GM18508 (cell line): Measurements from ENCODE around the gene EFNA3.

Experiments
- ATAC-seq: cut with Tn5 transposase; IDR thresholded peaks from one replicate; pipeline ENCODE4 v1.9.1; 2021; ENCODE audit warnings: moderate number of reproducible peaks; ENCODE audit not compliant: insufficient read depth, unreplicated experiment

Gene EFNA3

DNA sequence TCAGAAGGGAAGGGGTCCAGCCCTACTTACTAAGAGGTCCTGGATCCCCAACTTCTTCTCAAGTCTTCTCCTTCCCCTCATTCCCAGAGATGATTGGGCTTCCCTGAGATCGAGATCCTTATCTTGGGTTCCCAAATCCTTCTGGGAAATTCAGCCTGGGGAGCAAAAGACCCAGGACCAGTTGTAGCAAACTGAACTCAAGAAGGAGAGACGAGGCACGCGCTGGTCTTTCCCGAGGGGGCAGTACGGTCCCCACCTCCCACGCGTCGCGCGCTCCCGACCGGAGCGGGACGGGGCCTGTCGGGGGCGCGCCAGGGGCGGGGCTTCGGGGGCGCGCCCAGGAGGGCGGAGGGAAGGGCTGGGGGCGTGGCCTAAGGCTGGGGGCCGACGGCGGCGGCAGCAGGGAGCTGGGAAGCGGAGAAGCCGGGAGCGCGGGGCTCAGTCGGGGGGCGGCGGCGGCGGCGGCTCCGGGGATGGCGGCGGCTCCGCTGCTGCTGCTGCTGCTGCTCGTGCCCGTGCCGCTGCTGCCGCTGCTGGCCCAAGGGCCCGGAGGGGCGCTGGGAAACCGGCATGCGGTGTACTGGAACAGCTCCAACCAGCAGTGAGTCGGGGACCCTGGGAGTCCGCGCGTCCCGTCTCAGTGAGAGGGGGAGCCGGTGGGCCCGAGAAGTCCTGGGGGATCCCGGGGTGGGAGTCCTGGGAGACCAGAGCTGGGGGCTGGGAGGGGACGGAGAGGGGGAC is at the start of gene EFNA3:
Gene EFNA3 (plus strand): TSS at position 369 of the 741 bp plus-strand sequence. CDS start 105 bp downstream, at position 474.
- ATAC-seq, result no peak

DNA sequence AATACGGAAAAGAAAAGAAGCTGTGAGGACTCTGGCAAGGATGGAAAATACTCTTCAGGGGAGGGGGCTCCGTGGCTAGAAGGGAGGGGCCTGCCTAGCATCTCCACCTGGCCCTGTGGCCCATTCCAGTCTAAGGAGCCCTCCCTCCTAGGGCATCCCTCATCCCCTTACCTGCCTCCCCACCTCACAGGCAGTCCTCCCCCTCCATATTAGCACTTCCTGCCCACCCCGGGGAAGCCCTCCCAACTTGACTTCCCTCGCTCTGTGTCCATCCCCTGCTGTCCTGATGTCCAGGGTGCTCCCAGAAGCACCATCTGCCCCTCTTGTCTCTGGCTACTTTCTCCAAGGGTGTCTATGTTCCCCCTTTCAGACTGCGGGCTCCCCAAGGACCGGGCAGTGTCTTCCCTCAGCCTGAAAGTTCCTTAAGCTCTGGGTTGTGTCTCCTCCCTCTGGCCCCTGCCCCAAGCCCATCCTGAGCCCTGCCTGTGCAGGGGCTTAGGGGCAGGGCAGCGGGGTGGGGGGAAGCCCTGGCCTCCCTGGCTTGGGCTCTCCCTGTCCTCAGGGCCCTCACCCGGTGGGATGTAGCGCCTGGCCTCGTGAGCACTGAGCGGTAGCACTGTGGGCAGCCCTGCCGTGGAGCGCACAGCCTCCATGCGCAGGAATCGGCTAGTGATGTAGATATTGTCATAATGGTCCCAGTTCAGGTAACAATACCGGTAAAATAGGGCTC is 49.0 kb upstream of the EFNA3 start:
- no peak for ATAC-seq

GRCh38 chr1:155030243-155030795 is 48.3 kb upstream of the EFNA3 start:
- ATAC-seq, result no peak

DNA sequence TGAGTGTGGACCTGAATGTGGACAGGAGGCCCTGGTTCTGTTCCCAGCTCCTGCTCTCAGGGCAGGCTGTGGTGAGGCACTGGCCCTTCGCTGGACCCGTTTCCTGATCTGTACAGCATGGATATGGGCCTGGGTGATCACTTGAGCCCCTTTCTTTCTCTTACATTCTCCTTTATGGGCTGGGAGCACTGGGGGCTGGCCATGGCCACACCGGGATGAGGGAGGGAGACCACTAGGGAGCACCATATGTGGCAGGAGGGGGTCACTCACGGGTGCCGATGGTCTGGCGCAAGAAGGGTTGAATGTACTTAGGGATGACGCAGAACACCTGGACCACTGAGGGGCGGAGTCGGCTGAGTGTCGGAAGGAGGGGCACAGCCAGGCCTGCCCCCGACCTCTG is 47.7 kb upstream of the EFNA3 start:
- ATAC-seq, result no peak

DNA sequence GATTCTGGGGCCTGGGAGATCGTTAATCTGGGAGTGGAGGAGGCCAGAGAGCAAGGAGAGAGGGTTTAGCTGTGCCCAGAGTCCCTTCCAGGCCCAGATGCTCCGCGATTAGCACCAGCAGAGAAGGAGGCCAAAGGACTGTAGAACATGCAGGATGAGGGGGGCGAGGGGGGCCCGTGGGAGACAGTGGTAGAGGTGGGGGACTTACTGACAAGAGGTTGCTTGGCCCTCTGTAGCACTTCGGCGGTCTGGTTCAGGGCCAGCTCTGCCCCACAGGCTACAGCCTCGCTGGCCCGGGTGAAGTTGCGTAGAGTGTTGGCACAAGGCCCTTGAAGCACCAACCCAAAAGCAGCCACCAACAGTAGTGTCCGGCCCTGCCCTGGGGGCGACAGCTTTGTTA is 45.8 kb upstream of the EFNA3 start:
- ATAC-seq, result no peak

GRCh38 chr1:155033524-155033923 is 45.1 kb upstream of the EFNA3 start, which contains the start of the genes DCST1 and DCST2:
Gene DCST1 (plus strand): TSS chr1:155033824. CDS start chr1:155034037, 213 bp downstream.
Gene DCST2 (minus strand): TSS chr1:155033781. CDS start chr1:155033701, 80 bp downstream.
- ATAC-seq, result no peak

DNA sequence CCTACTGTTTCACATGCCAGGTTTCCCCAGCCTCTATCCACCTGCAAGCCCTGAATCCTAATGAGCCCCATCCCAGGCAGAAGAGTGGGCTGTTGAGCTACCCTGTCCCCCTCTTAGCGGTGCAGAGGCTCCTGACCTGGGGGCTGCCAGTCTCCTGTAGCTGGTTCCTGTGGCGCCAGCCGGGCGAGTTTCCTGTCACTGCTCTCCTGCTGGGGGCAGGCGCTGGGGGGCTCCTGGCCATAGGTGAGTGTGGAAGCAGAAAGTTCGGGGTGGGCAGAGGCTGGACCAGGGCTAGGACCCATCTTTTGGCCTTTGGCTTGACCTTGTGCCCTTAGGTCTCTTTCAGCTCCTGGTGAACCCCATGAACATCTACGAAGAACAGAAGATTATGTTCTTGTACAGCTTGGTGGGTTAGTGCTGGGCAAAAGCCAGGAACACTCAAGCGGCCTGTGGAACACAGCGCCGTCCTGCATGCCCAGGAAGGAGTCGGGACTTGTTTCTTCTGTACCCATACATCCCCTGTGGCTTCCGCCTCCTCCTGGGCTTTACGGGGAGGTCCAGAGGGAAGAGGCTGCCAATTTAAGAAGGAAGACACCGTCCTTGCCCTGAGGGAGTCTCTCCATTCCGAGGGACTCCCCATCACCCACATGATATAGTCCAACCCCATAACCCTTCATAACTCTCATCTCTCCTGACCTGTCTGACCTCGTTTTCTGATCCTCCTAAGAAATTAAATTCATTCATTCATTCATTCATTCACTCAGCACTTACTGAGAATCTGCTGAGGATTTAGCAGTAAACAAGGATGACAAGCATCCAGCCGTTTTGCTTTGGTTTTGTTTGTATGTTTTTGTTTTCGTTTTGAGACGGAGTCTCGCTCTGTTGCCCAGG is 44.1 kb upstream of the EFNA3 start:
- no peak for ATAC-seq

GRCh38 chr1:155035936-155036335 is 42.7 kb upstream of the EFNA3 start:
- ATAC-seq, result no peak

- ATAC-seq, result no peak
Observed at GRCh38 chr1:155037043-155037442, 41.6 kb upstream of the EFNA3 start.

DNA sequence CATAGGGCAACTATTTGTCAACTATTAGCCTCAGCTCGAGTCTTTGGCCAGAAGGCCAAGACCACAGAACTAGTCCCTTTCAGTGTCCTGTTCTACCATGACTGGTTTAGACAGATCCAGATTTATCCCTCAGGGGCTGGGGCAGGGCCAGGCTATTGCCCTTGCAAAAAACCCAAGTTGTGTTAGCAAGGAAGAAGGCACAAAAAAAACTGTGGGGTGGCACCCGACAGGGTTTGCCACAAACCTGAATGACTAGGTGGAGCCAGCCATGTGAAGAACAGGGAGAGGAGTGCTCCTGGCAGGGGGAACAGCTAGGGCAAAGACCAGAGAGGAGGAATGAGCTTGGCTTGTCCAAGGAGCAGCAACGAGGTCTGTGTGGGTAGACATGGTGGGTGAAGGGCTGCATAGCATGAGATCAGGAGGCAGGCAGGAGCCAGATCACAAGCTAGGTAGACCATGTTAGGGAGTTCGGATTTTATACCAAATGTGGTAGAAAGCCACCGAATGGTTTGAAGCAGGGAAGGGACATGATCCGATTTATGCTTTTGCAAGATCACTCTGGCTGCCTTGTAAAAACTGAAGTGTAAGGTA is 40.7 kb upstream of the EFNA3 start:
- no peak for ATAC-seq

GRCh38 chr1:155038602-155039307 is 39.9 kb upstream of the EFNA3 start:
- no peak for ATAC-seq

GRCh38 chr1:155039308-155039669 is 39.3 kb upstream of the EFNA3 start:
- no peak for ATAC-seq

DNA sequence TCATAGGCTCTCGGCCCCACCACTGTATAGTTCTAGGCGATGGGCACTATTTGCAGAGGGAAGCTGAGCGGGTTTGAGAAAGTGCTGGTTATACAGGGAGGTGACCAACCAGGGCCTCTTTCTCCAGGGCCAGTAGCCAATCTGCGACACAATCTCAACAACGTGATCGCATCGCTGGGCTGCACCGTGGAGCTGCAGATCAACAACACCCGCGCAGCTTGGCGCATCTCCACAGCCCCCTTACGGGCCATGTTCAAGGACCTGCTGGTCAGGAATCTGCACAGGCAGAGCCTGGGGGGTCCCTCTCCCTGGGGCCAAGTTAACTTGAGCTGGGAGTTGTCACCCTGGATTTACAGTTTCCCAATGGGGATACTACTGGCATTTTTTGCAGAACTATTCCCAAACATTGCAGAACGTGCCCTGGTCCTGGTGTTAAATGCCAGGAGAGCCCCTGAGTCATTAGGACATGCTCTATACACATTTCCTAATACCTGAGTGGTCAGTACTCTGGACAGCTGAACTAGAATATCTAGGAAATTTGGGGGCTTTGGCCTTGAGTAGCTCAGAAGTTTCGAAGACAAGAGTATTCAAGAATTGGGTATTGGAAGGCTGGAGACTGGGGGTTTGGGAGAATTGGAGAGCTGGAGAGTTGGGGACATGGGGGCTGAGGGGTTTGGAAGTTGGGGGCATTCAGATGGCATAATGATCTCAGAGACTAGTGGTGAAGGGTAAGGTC is 38.1 kb upstream of the EFNA3 start:
- ATAC-seq, result no peak

DNA sequence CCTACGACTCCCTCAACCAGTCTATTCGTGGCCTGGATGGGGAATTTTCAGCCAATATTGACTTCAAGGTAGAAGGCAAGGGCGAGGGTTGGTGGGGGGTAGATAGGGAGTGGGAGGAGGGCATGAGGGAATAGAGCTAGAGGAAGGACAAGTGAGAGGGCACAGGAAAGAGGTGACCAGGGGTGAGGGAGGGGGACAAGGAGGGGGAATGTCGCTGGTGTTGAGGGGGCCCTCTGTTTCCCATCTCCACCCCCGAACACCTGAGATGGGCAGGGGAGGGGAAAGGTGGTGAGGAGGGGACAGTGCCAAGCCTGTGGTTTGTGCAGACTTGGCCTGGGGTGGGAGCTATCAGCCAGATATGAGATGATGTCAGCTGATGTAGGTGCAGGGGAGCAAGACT is 35.8 kb upstream of the EFNA3 start:
- ATAC-seq, result no peak

GRCh38 chr1:155043301-155043702 is 35.3 kb upstream of the EFNA3 start:
- no peak for ATAC-seq

GRCh38 chr1:155043793-155044192 is 34.8 kb upstream of the EFNA3 start:
- no peak for ATAC-seq

DNA sequence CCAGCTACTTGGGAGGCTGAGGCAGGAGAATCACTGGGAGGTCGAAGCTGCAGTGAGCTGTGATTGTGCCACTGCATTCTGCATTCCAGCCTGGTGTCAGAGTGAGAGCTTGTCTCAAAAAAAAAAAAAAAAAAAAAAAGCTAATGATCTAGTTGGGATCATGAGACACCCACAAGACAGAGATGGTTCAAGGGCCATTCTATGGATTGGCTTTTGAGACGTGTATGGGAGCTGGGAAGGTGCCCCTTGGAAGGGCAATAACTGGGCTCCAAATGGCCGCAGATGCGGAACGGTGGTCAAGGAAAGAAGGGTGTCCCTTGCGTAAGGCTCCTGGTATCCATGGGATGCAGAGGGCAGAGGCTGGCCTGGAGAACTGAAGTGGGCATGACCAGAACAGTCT is 34.3 kb upstream of the EFNA3 start:
- ATAC-seq, result no peak

- no peak for ATAC-seq
Observed at GRCh38 chr1:155044812-155045657, 33.6 kb upstream of the EFNA3 start.
